ENCODE data around the gene LINGO1.

DNA sequence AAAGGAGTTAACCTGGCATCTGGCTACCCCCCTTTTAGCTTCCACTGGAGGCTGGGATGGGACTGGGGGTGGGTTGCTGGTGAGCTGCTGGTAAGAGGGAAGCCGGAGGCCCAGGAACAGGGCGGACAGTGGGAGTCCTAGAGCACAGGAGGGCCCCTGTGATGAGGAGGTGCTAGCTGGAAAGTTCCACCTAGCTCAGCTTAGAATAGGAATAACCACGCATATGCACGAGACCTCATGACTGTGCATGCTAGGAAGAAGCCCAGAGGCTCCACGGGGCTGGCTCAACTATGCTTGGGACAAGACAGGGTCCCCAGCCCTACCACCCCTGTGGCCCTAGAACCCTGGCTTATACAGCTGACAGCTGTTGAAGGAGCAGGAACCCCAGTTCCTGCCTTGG lies 34.1 kb downstream of the LINGO1 start:
- TF ChIP-seq, protein P1, sequence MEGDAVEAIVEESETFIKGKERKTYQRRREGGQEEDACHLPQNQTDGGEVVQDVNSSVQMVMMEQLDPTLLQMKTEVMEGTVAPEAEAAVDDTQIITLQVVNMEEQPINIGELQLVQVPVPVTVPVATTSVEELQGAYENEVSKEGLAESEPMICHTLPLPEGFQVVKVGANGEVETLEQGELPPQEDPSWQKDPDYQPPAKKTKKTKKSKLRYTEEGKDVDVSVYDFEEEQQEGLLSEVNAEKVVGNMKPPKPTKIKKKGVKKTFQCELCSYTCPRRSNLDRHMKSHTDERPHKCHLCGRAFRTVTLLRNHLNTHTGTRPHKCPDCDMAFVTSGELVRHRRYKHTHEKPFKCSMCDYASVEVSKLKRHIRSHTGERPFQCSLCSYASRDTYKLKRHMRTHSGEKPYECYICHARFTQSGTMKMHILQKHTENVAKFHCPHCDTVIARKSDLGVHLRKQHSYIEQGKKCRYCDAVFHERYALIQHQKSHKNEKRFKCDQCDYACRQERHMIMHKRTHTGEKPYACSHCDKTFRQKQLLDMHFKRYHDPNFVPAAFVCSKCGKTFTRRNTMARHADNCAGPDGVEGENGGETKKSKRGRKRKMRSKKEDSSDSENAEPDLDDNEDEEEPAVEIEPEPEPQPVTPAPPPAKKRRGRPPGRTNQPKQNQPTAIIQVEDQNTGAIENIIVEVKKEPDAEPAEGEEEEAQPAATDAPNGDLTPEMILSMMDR (IDR thresholded peaks at IDR 0.05), result no peak
- TF ChIP-seq EZH2 (IDR thresholded peaks at IDR 0.05; ENCODE audit: borderline replicate concordance, insufficient read depth, low read depth, low read length, poor library complexity, severe bottlenecking), result no peak

Measured in B cell (primary cell).